ENCODE results near the gene ATP1B4.
A peak's percentile ranks its signal among the peaks of the same experiment; 100 is the strongest.

The ATP1B4 gene

GRCh38 chrX:120401301-120401700 is 39.4 kb downstream of the ATP1B4 start:
- Mint-ChIP-seq H3K9me3 (no peaks in the 10 kb centered on the region), H3K36me3 (ENCODE audit: insufficient read depth) (no peaks in the 10 kb centered on the region), H3K27me3 (peaks cover 7 to 14% of the 10 kb centered on the region in 2 donors), H3K4me3 (no peak overlapping the region), H3K27ac (no peak overlapping the region), H3K4me1 (ENCODE audit: low read depth in 2 of 2) (no peaks in the 10 kb centered on the region)
- DNase-seq (no peak), ATAC-seq (replicated peaks) (no peak)

GRCh38 chrX:120402369-120402768 is 40.5 kb downstream of the ATP1B4 start:
- Mint-ChIP-seq H3K27ac (no peak overlapping the region), H3K4me1 (ENCODE audit: low read depth in 2 of 2) (no peaks in the 10 kb centered on the region), H3K4me3 (no peak overlapping the region), H3K9me3 (no peaks in the 10 kb centered on the region), H3K27me3 (peaks cover 7 to 17% of the 10 kb centered on the region in 2 donors), H3K36me3 (ENCODE audit: insufficient read depth) (no peaks in the 10 kb centered on the region)
- no peak for ATAC-seq (replicated peaks)
- DNase-seq, result no peak

- Mint-ChIP-seq H3K9me3 (no peaks in the 10 kb centered on the region), H3K27me3 (peaks cover 6 to 9% of the 10 kb centered on the region in 2 donors), H3K4me1 (ENCODE audit: low read depth in 2 of 2) (no peaks in the 10 kb centered on the region), H3K27ac (no peak overlapping the region), H3K36me3 (ENCODE audit: insufficient read depth) (no peaks in the 10 kb centered on the region), H3K4me3 (no peak overlapping the region)
- DNase-seq (no peak), ATAC-seq (replicated peaks) (no peak)
Observed at GRCh38 chrX:120406638-120407037, 44.7 kb downstream of the ATP1B4 start.

- no peaks in the 10 kb centered on the region for H3K9me3 Mint-ChIP-seq
- peaks cover 6 to 9% of the 10 kb centered on the region in 2 donors for H3K27me3 Mint-ChIP-seq
- no peaks in the 10 kb centered on the region for H3K4me1 Mint-ChIP-seq (ENCODE audit: low read depth in 2 of 2)
- H3K4me3 Mint-ChIP-seq, result no peak overlapping the region
- ATAC-seq (replicated peaks) (no peak), DNase-seq (no peak)
- H3K36me3 Mint-ChIP-seq (ENCODE audit: insufficient read depth), result no peaks in the 10 kb centered on the region
- H3K27ac Mint-ChIP-seq, result no peak overlapping the region
Observed at GRCh38 chrX:120408168-120408567, 46.3 kb downstream of the ATP1B4 start.

GRCh38 chrX:120419463-120419862 is 57.6 kb downstream of the ATP1B4 start:
- Mint-ChIP-seq H3K36me3 (ENCODE audit: insufficient read depth) (peaks cover 3% of the 10 kb centered on the region), H3K4me1 (ENCODE audit: low read depth in 2 of 2) (peaks cover 0 to 4% of the 10 kb centered on the region in 2 donors), H3K4me3 (peak overlapping the region in 1 of 2 donors; percentile 29), H3K27me3 (no peaks in the 10 kb centered on the region), H3K27ac (peak overlapping the region in 1 of 2 donors; percentile 73), H3K9me3 (no peaks in the 10 kb centered on the region)
- DNase-seq, result no peak
- ATAC-seq (replicated peaks), result no peak

GRCh38 chrX:120426599-120426998 is 64.7 kb downstream of the ATP1B4 start:
- Mint-ChIP-seq H3K4me3 (no peak overlapping the region), H3K36me3 (ENCODE audit: insufficient read depth) (no peaks in the 10 kb centered on the region), H3K9me3 (no peaks in the 10 kb centered on the region), H3K27me3 (no peaks in the 10 kb centered on the region), H3K27ac (no peak overlapping the region), H3K4me1 (ENCODE audit: low read depth in 2 of 2) (peaks cover 0 to 3% of the 10 kb centered on the region in 2 donors)
- DNase-seq (no peak), ATAC-seq (replicated peaks) (no peak)

GRCh38 chrX:120428309-120428708 is 66.4 kb downstream of the ATP1B4 start:
- ATAC-seq (replicated peaks) (no peak), DNase-seq (no peak)
- Mint-ChIP-seq H3K9me3 (no peaks in the 10 kb centered on the region), H3K4me3 (no peak overlapping the region), H3K27ac (peak overlapping the region in 1 of 2 donors; percentile 86), H3K27me3 (no peaks in the 10 kb centered on the region), H3K4me1 (ENCODE audit: low read depth in 2 of 2) (peaks cover 0 to 3% of the 10 kb centered on the region in 2 donors), H3K36me3 (ENCODE audit: insufficient read depth) (no peaks in the 10 kb centered on the region)

- ATAC-seq (replicated peaks), result no peak
Observed at GRCh38 chrX:120429776-120430540, 68.1 kb downstream of the ATP1B4 start.

More at GRCh38 chrX:120429776-120430540, 68.1 kb downstream of the ATP1B4 start:
- peaks cover 0 to 3% of the 10 kb centered on the region in 2 donors for H3K4me1 Mint-ChIP-seq (ENCODE audit: low read depth in 2 of 2)
- H3K27me3 Mint-ChIP-seq, result no peaks in the 10 kb centered on the region
- DNase-seq, result no peak
- H3K4me3 Mint-ChIP-seq, result no peak overlapping the region
- H3K27ac Mint-ChIP-seq, result no peak overlapping the region
- peaks cover 4% of the 10 kb centered on the region for H3K36me3 Mint-ChIP-seq (ENCODE audit: insufficient read depth)
- H3K9me3 Mint-ChIP-seq, result no peaks in the 10 kb centered on the region
